Activated CD4-positive, alpha-beta T cell treated with anti-CD3 and anti-CD28 coated beads for 36 hours (primary cell): Measurements from ENCODE around the gene TTC33. TPM values are rescaled to one million over a fixed set of nuclear protein-coding genes. Genes with fewer than 3 reads are reported as not detected.
A peak's percentile ranks its signal among the peaks of the same experiment; 100 is the strongest.
"Not testable (repeated sequence)": the region's sequence is repeated elsewhere in the genome, so short reads cannot be mapped to it uniquely, and the experiment has no call there.

Source experiments
- ATAC-seq: fragments of 200-7000 bp; cut with Tn5 transposase; one replicate; pipeline ENCODE4 v1.10.0; 2021; ENCODE audit warnings: mild to moderate bottlenecking, moderate library complexity
- CTCF ChIA-PET: fragments of 350-600 bp; sonication (Branson Sonifier 250); formaldehyde crosslinking; loops from one replicate; lab custom pipeline; 2021; ENCODE audit warnings: antibody characterized with exemption; lab: Charles Lee
- POLR2A ChIA-PET: fragments of 350-600 bp; sonication (Branson Sonifier 250); formaldehyde crosslinking; loops from one replicate; lab custom pipeline; 2021; ENCODE audit warnings: antibody characterized with exemption, inconsistent platforms; lab: Charles Lee
- DNase-seq: peaks from one replicate; pipeline ENCODE4 v3.0.0-alpha.2; 2020
- H3K27ac Mint-ChIP-seq: one replicate; pipeline ENCODE4 v1.8.0; 2021; ENCODE audit warnings: mixed read lengths
- H3K27me3 Mint-ChIP-seq: one replicate; pipeline ENCODE4 v1.8.0; 2021; ENCODE audit warnings: mixed read lengths
- H3K36me3 Mint-ChIP-seq: one replicate; pipeline ENCODE4 v1.8.0; 2021; ENCODE audit warnings: low read depth, mixed read lengths
- H3K4me1 Mint-ChIP-seq: one replicate; pipeline ENCODE4 v1.8.0; 2021; ENCODE audit warnings: mixed read lengths
- H3K4me3 Mint-ChIP-seq: one replicate; pipeline ENCODE4 v1.8.0; 2021; ENCODE audit warnings: mild to moderate bottlenecking, moderate library complexity, mixed read lengths
- H3K9me3 Mint-ChIP-seq: one replicate; pipeline ENCODE4 v1.8.0; 2021; ENCODE audit warnings: low read depth, mixed read lengths
- intact Hi-C, 2 experiments: fragments of 100-400 bp; cut with DNase I in 1 of 2; cut with micrococcal nuclease in 1 of 2; formaldehyde crosslinking; loops; one replicate each; pipeline versions ENCODE4 v1.14.2 to v1.15.1; 2022 to 2024; cut with DNase I, micrococcal nuclease
- total RNA-seq, 2 experiments: library from RNA; stranded (reverse); gene quantifications; one replicate each; pipeline ENCODE4 v1.2.3, GENCODE V29; 2021

The TTC33 gene
- total RNA-seq, 2 experiments from 2014 or later: 31.4 to 31.7 TPM

DNA sequence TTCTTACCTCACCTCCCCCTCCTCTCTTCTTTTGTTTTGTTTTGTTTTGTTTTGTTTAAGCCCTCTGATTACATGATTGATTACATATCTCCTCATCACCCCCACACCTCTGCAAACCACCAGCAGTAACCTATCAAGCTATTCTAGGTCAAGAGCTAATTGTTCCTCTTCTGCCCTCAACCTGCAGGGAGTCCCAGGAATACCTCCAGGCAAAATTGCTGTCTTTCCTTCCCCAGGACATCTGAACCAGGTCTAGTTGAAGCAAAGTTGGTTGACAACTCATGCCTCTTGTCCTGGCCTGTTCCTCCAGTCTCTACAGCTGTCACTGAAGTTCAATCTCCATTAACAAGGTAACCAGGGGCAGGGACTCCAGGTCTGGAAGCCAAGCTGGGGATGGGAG lies 156.1 kb downstream of the TTC33 start:
- no peak for DNase-seq
- Mint-ChIP-seq H3K4me1 (peaks cover 32% of the 10 kb centered on the region), H3K27ac (no peak overlapping the region), H3K27me3 (peaks cover 2% of the 10 kb centered on the region), H3K36me3 (no peaks in the 10 kb centered on the region), H3K9me3 (no peaks in the 10 kb centered on the region), H3K4me3 (no peak overlapping the region)
- ChIA-PET CTCF (interaction anchor here (0.6 to 1.6 kb wide), 5 partner anchors 9 to 1052 kb away, joined by 3 to 6 read pairs (median 3); no protein-coding TSS in a partner anchor), POLR2A (interaction anchor here (0.6 kb wide), 1 partner anchor 37 kb away, joined by 3 read pairs; no protein-coding TSS in a partner anchor)
- intact Hi-C loops: no loop called here
- ATAC-seq: no peak

DNA sequence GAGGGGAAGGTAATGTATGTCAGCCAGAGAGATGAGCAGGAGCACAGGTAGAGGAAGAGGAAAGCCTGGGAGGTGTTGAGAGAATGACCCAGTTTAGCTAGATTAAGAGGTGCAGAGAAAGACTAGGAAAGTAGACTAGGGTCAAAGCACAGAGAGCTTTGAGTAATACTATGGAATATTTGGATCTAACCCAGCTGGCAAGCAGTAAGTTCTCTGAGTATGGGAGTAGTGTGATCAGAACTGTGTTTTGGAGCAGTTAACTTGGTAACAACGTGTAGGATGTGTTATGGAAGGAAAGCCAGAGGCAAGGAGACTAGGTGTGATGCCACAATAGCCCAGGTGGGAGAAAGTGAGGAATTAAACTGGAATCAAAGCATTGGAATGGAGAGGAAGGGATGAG lies 160.9 kb downstream of the TTC33 start:
- ChIA-PET CTCF (no interaction called here), POLR2A (no interaction called here)

DNA sequence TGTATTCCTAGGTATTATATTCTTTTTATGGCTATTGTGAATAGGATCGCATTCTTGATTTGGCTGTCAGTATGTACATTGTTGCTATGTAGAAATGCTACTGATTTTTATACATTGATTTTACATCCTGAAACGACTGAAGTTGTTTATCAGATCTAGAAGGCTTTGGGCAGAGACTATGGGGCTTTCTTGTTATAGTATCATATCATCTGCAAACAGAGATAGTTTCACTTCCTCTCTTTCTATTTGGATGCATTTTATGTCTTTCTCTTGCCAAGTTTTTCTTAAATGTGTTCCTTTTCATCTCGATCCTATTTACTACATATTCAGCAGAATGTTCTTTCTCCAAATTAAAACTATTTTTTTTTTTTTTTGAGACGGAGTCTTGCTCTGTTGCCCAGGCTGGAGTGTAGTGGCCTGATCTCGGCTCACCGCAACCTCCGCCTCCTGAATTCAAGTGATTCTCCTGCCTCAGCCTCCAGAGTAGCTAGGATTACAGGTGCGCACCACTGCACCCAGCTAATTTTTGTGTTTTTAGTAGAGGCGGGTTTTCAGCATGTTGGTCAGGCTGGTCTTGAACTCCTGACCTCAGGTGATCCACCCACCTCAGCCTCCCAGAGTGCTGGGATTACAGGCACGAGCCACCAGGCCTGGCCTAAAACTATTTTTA lies 163.9 kb downstream of the TTC33 start:
- H3K4me3 Mint-ChIP-seq, intact Hi-C loops, H3K27me3 Mint-ChIP-seq, H3K9me3 Mint-ChIP-seq, POLR2A ChIA-PET, H3K36me3 Mint-ChIP-seq, ATAC-seq, DNase-seq: not testable (repeated sequence)
- CTCF ChIA-PET: interaction anchor here (1.1 kb wide), 1 partner anchor 8 kb away, joined by 6 read pairs; no protein-coding TSS in a partner anchor
- H3K27ac Mint-ChIP-seq: peak overlapping the region; percentile 35
- H3K4me1 Mint-ChIP-seq: peaks cover 12% of the 10 kb centered on the region

More for the DNA sequence above, 160.9 kb downstream of the TTC33 start:
- Mint-ChIP-seq H3K36me3 (no peaks in the 10 kb centered on the region), H3K4me1 (peaks cover 21% of the 10 kb centered on the region), H3K27me3 (peaks cover 2% of the 10 kb centered on the region), H3K4me3 (no peak overlapping the region), H3K27ac (no peak overlapping the region), H3K9me3 (no peaks in the 10 kb centered on the region)
- intact Hi-C loops: no loop called here
- DNase-seq (no peak), ATAC-seq (no peak)

DNA sequence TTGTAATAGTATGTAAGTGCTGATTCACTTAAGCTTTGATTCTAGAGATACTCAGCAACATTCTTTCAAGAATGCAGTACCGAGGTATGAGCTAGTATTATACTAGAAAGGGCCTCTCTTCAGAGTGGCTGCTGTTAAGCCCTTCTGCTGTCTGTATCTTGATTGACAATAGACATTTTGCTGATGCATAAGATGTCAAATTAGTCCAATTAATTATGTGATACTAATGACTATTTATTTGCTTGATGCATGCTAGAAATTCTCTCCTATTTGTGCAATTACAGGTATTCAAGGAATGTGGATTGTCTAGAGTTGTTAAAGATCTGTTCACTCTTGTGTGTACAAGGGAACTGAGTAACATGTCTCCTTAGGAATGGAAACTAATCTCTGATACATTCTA lies 168.4 kb downstream of the TTC33 start:
- ChIA-PET CTCF (interaction anchor here (0.7 kb wide), 1 partner anchor 24 kb away, joined by 3 read pairs; no protein-coding TSS in a partner anchor), POLR2A (no interaction called here)
- Mint-ChIP-seq H3K4me1 (peaks cover 19% of the 10 kb centered on the region), H3K27ac (no peak overlapping the region), H3K36me3 (no peaks in the 10 kb centered on the region), H3K27me3 (no peaks in the 10 kb centered on the region), H3K4me3 (no peak overlapping the region), H3K9me3 (no peaks in the 10 kb centered on the region)
- intact Hi-C loops: no loop called here
- ATAC-seq (no peak), DNase-seq (no peak)

DNA sequence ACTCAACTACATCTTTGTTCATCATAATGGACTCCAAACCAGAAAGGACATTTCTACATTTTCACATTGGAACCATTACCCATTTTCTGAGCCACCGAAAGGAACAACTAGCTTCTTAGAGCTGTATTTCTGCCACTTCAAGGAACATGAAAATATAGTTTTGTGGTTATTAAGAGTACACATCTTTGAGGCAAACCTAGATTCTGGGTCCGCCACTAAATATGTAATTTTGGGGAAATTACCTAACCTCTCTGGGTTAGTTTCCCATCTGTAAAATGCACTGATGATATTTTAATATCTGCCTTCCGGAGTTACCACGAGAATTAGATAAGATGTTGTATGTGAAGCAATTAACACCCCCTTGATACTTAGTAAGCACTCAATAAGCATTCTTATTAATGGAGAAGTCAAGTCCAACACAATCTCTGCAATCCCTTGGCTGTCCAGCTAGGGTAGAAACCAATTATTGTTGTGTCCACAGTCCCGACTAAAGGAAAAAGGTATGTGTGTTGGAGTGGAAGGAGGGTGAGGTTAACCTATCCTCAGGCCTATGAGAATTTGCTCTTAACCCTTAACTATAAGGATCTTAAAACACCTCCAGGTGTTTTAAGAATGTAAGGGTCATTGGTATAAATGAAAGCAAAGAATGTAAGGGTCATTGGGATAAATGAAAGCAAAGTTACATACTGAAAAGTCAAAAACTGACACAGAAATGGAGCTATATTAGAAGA lies 170.1 kb downstream of the TTC33 start:
- H3K9me3 Mint-ChIP-seq: no peaks in the 10 kb centered on the region
- no peaks in the 10 kb centered on the region for H3K27me3 Mint-ChIP-seq
- no peak overlapping the region for H3K27ac Mint-ChIP-seq
- intact Hi-C loops: no loop called here
- ATAC-seq: no peak
- no peaks in the 10 kb centered on the region for H3K36me3 Mint-ChIP-seq
- peaks cover 14% of the 10 kb centered on the region for H3K4me1 Mint-ChIP-seq
- no peak overlapping the region for H3K4me3 Mint-ChIP-seq
- ChIA-PET POLR2A (no interaction called here), CTCF (no interaction called here)
- no peak for DNase-seq

DNA sequence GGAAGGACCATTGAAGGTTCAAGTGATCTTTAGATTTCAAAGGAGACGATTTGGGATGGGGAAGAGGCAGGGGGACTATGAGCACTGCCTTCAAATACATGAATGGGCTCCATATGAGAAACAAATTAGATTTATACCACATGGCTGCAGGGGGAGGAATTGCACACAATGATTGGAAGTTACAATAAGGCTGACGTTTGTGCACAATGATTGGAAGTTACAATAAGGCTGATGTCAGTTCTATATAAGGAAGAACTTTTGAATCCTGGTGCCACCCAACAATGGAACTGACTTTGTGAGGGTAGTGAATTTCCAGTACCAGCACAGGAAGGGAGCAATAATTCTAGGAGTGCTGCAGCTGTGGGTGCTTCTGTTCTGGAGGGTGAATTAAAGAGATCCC lies 171.7 kb downstream of the TTC33 start:
- peaks cover 25% of the 10 kb centered on the region for H3K4me1 Mint-ChIP-seq
- no peaks in the 10 kb centered on the region for H3K36me3 Mint-ChIP-seq
- H3K9me3 Mint-ChIP-seq: no peaks in the 10 kb centered on the region
- H3K27ac Mint-ChIP-seq: no peak overlapping the region
- no peak for ATAC-seq
- CTCF ChIA-PET: interaction anchor here (1.5 kb wide), 1 partner anchor 107 kb away, joined by 3 read pairs; no protein-coding TSS in a partner anchor
- intact Hi-C loops: no loop called here
- no peak overlapping the region for H3K4me3 Mint-ChIP-seq
- POLR2A ChIA-PET: no interaction called here
- no peak for DNase-seq
- no peaks in the 10 kb centered on the region for H3K27me3 Mint-ChIP-seq

DNA sequence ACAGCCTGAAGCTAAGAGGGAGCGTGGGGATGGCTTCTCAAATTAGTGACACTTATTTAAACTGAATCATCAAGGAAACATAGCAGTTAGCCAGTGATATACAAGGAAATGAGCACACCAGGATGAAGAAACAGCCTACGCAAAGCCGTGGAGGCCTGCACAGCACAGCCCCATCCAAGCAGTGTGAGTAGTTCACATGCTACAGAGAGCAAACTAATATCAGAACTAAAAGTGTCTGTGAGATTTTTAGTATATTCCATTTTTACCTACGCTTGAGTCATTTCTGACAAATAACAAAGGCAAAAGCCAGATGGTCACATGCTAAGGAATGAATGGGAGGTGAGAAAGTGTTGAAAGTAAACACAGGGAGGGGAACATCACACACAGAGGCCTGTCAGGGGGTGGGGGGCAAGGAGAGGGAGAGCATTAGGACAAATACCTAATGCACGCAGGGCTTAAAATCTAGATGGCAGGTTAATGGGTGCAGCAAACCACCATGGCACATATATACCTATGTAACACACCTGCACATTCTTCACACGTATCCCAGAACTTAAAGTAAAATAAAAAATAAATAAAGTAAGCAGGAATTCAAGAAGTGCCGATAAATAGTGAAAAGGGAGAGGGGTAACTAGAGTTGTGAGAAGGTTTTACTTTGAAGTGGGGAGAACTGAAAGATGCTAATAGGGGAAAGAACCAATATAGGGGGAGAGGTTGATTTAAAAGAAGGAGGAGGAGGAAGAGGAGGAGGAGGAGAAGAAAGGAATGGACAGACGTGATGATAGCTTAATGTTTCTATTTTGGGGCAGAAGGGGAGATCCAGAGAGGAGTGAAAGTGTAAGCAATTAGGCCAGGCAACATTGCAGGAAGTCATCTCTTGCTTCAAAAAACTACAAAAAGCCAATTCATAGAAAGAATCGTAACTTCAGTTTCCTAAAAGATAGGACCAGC lies 177.0 kb downstream of the TTC33 start:
- Mint-ChIP-seq H3K27me3 (no peaks in the 10 kb centered on the region), H3K4me3 (peak overlapping the region; percentile 49), H3K4me1 (peaks cover 44% of the 10 kb centered on the region), H3K9me3 (no peaks in the 10 kb centered on the region), H3K36me3 (no peaks in the 10 kb centered on the region), H3K27ac (peak overlapping the region; percentile 72)
- DNase-seq: peak; percentile 84
- intact Hi-C loops: loop anchor here (1.0 to 5.0 kb wide), 12 partner anchors 74 to 356 kb away; partner anchors contain the start of gene PTGER4 (in 2 of the 2)
- ATAC-seq: peak; percentile 95
- CTCF ChIA-PET: interaction anchor here (1.0 to 1.2 kb wide), 2 partner anchors 11 to 61 kb away, joined by 3 to 4 read pairs; no protein-coding TSS in a partner anchor
- POLR2A ChIA-PET: interaction anchor here (0.6 to 0.9 kb wide), 2 partner anchors 97 kb away, joined by 3 read pairs; no protein-coding TSS in a partner anchor

DNA sequence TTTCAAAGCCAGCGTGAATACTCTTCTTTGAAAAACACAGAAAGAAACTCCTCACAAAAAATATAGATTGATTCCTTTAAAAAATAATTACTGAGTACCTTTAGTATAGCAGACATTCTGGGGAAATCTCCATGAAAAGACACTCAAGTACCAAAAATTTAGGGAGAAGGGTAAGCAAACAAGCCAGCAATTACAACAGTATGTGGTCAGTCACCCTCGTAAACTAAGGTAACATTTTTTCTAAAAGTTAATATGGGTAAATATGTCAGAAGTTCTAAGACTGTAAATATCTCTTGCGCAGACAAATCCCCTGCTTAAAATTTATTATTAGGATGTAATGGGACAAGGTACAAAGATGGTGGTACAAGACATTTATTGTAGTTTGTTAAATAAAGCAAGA lies 178.0 kb downstream of the TTC33 start:
- no peaks in the 10 kb centered on the region for H3K27me3 Mint-ChIP-seq
- H3K9me3 Mint-ChIP-seq: no peaks in the 10 kb centered on the region
- intact Hi-C loops: loop anchor here (1.0 to 5.0 kb wide), 11 partner anchors 75 to 355 kb away; partner anchors contain the start of gene PTGER4 (in 2 of the 2)
- CTCF ChIA-PET: no interaction called here
- H3K27ac Mint-ChIP-seq: peak overlapping the region; percentile 57
- DNase-seq (no peak), ATAC-seq (no peak)
- no peak overlapping the region for H3K4me3 Mint-ChIP-seq
- POLR2A ChIA-PET: interaction anchor here (0.9 kb wide), 1 partner anchor 98 kb away, joined by 3 read pairs; no protein-coding TSS in a partner anchor
- H3K36me3 Mint-ChIP-seq: no peaks in the 10 kb centered on the region
- H3K4me1 Mint-ChIP-seq: peaks cover 44% of the 10 kb centered on the region

DNA sequence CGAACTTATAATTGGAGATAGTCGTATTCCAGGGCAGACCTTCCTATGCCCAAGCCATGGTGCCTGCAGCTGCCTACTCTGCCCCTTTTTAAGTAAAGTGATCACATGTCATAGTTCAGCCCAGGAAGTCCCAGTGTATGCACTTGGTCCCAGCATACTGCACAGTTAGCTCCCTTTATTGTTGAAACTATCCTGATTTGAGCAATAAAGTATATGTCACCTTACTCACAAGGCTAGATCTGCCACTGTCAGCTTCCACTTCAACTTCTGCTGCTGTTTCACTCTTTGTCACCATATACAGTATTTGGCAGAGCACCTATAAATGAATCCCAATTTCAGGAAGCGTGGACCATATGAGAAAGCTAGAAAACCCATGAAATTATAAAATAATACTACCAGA lies 179.8 kb downstream of the TTC33 start:
- ChIA-PET POLR2A (interaction anchor here (0.6 to 1.1 kb wide), 2 partner anchors 170 to 298 kb away, joined by 4 read pairs; no protein-coding TSS in a partner anchor), CTCF (interaction anchor here (0.6 kb wide), 1 partner anchor 192 kb away, joined by 3 read pairs; no protein-coding TSS in a partner anchor)
- no peak overlapping the region for H3K27ac Mint-ChIP-seq
- ATAC-seq (peak; percentile 9), DNase-seq (peak; percentile 13)
- intact Hi-C loops: loop anchor here in 1 of 2 experiments (5.0 kb wide), 1 partner anchor 354 kb away; no protein-coding TSS in a partner anchor
- H3K4me1 Mint-ChIP-seq: peaks cover 41% of the 10 kb centered on the region
- no peaks in the 10 kb centered on the region for H3K36me3 Mint-ChIP-seq
- no peaks in the 10 kb centered on the region for H3K27me3 Mint-ChIP-seq
- H3K4me3 Mint-ChIP-seq: no peak overlapping the region
- H3K9me3 Mint-ChIP-seq: no peaks in the 10 kb centered on the region

DNA sequence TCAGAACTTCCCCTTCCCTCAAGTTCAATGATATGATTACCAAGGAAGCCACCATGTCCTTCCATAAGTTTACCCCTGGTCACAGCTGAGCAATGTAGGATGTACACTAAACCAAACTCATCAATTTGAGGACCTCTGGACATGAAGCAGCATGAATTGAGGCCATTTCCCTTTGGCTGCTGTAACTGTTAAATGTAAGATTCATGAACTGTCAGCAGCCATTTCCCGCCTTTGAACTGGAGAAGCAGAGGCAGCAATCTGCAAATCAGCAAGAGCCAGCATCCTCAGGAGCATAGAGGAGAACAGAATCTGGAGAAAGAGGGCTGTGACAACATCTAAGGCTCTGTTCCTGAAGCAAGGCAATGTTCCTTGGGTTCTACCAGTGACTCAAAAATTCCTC lies 180.3 kb downstream of the TTC33 start:
- H3K4me3 Mint-ChIP-seq: no peak overlapping the region
- H3K27ac Mint-ChIP-seq: no peak overlapping the region
- POLR2A ChIA-PET: interaction anchor here (0.6 to 1.1 kb wide), 2 partner anchors 170 to 298 kb away, joined by 4 read pairs; no protein-coding TSS in a partner anchor
- H3K9me3 Mint-ChIP-seq: no peaks in the 10 kb centered on the region
- no peaks in the 10 kb centered on the region for H3K36me3 Mint-ChIP-seq
- peaks cover 43% of the 10 kb centered on the region for H3K4me1 Mint-ChIP-seq
- no peaks in the 10 kb centered on the region for H3K27me3 Mint-ChIP-seq
- intact Hi-C loops: loop anchor here in 1 of 2 experiments (5.0 kb wide), 1 partner anchor 353 kb away; no protein-coding TSS in a partner anchor
- no peak for DNase-seq
- CTCF ChIA-PET: no interaction called here
- ATAC-seq: no peak
